HCEC 1CT (cell line): ENCODE results near the gene SEC14L3.

Source experiments
- DNase-seq: peaks from one replicate; pipeline ENCODE4 v3.0.0-alpha.2; 2017

The SEC14L3 gene

GRCh38 chr22:30471616-30472318 is at the start of gene SEC14L3:
Gene SEC14L3 (minus strand): TSS chr22:30472017. CDS start chr22:30471958, 59 bp downstream.
- DNase-seq, result no peak

- DNase-seq, result no peak
Measured at GRCh38 chr22:30519842-30520425, 48.1 kb upstream of the SEC14L3 start.

DNA sequence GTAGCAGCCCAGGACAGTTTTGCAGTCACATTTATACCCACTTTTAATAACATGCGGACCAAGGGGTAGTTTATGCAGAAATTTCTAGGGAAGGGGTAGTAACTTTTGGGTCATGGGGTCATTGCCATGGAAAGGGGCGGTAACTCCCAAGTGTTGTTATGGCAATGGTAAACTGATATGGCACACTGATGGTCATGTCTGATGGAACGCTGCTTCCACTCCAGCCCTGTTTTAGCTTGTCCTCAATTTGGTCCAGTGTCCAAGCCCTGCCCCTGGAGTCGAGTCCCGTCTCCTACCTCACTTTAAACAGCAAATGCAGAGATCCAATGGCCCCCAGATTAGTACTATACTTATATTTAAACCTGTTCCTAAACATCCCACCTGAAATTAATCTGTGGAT is 44.9 kb upstream of the SEC14L3 start:
- DNase-seq, result no peak

- DNase-seq, result no peak
Measured at GRCh38 chr22:30516273-30516672, 44.5 kb upstream of the SEC14L3 start.

GRCh38 chr22:30514252-30514651 is 42.4 kb upstream of the SEC14L3 start:
- no peak for DNase-seq

GRCh38 chr22:30513462-30513861 is 41.6 kb upstream of the SEC14L3 start:
- no peak for DNase-seq

DNA sequence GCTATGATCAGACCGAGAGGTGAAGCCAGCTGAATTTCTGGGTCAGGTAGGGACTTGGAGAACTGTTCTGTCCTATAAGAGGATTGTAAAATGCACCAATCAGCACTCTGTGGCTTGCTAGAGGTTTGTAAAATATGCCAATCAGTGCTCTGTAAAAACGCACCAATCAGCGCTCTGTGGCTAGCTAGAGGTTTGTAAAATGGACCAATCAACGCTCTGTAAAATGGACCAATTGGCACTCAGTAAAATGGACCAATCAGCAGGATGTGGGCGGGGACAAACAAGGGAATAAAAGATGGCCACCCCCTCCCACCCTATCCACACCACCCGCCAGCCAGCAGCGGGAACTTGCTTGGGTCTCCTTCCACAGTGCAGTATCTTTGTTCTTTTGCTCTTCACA is 40.1 kb upstream of the SEC14L3 start:
- no peak for DNase-seq

DNA sequence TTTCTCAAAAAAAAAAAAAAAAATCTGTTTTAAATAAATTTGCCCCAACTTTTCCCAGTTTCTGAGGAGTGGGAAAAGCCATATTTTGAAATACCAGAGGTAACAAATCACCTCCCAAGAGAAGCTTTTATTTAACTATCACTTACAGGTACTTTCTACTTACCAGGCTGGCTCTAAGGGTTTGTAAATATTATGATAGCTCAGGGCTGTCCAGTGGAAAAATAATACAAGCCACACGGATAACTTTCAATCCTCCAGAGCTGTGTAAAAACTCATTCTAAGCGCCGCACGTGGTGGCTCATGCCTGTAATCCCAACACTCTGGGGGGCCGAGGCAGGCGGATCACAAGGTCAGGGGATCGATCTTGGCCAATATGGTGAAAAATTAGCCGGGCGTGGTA is 39.3 kb upstream of the SEC14L3 start:
- DNase-seq, result no peak

- DNase-seq, result no peak
Measured at GRCh38 chr22:30508216-30508615, 36.4 kb upstream of the SEC14L3 start.

DNA sequence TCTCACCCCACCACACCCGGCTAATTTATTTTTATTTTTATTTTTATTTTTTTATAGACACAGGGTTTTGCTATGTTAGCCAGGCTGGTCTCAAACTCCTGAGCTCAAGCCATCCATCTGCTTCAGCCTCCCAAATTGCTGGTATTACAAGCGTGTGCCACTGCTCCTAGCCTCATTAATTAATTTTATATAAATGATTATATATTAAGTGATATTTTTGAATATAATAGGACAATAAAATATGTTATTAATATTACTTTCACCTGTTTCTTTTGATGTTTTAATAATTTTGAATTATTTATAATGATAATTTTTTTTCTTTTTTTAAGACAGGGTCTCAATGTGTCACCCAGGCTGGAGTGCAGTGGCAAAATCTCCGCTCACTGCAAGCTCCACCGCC is 35.9 kb upstream of the SEC14L3 start:
- DNase-seq, result no peak

DNA sequence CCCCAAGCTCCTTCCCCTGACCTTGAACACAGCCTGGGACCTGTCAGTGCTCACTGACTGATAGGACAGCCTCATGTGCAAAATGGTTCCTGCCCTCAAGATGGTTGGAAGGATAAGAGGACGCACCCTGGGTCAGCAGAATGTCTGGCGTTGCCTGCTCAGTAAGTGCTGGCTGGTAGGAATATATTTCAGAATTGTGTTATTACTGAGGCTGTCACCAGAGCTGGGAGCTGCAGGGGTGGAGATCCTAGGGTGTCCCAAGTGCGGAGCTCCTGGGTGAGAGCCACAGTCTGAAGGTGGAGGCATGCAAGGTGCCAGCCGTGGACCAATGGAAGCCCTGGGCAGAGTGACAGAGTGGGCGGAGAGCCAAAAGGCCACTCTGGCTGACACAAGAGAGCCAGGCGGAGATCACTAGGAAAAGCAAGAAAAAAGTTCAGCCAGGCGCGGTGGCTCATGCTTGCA is 34.7 kb upstream of the SEC14L3 start:
- DNase-seq, result no peak

DNA sequence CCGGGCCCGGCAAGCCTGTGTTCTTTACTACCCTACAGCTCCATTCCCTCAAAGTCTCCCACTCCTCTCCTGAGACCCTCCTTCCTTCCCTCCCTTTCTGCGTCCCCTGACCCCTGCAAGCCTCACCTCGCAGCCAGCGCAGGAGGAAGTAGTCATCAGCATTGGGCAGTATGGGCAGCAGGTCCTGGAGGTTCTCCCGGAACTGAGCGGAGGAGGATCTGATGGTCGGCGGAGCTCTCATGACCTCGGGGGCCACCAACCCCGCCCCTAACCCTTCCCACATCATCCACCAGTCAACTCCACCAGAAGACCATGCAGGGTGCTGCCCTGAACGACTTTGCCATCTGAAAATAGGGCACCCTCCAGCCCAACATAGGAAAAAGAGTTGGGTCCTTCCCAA is 31.7 kb upstream of the SEC14L3 start:
- DNase-seq, result no peak

DNA sequence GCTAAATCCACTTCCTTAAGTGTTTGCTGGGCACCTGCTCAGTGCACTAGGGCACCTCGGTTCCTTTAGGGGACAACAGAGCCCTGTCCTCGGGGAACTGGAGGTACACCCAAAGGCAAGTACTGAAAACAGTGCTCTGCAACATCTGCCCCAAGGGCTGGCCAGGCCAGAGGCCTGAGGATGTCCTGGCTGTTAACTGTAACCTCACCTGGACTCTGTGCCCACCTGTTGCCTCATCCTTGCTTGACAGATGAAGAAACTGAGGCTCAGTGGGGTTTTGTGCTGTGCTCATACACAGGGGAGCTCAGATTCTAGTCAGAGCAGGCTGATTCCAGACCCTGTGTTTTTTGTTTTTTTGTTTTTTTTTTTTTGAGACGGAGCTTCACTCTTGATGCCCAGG is 31.1 kb upstream of the SEC14L3 start:
- no peak for DNase-seq

DNA sequence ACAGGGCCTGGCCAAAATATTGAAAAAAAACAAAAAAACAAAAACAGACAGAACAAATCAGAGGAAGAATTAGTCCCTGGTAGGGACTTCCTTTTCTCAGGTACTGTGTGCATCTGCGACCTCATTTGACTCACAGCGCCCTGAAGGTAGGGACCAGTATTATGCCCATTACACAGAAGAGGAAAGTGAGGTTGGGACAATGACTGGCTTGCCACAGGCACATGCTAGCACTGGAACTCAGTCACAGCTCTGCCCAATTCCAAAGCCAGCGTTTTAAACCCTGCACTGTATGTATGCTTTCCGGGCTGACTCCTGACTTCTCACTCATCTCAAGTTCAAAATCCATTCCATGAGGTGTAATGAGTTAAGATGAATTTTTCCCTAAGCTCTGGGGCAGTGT is 30.3 kb upstream of the SEC14L3 start:
- DNase-seq, result no peak

- DNase-seq, result no peak
Measured at GRCh38 chr22:30500628-30501027, 28.8 kb upstream of the SEC14L3 start.

- no peak for DNase-seq
Measured at GRCh38 chr22:30497466-30498150, 25.8 kb upstream of the SEC14L3 start.

DNA sequence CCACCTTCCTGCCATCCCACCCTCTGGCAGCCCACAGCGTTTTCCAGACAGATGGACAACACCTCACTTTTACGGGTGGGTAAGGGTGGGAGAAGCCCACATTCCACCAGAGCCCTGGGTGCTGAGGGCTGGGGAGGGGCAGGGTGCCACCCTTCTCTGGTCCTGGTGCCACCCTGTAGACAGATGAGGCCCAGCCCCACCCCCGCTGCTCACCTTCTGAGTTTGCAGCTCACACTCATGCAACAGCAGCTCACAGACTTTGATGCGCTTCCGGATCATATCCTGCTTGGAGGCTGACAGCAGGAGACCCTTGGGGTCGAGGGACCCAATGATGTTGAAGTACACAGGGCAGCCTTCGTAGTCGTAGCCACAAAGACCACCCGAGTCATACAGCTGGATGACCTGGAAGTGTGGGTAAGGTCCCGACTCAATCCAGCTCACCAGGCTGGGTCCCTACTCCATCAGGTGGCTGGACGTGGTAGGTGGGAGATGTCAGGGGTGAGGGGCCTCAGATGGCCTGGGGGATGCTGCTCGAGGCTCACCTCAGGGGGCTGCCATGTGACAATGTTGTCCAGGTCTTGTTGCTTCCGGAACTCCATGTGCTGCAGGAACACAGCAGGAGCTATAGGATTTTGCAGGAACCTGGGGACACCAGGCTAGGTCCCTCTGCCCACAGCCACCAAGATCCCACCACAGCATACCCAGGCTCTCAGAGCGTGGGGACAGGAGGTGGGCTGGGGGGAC is 23.4 kb upstream of the SEC14L3 start:
- DNase-seq, result no peak

GRCh38 chr22:30492144-30492543 is 20.3 kb upstream of the SEC14L3 start:
- DNase-seq, result no peak

- DNase-seq, result no peak
Measured at GRCh38 chr22:30491381-30491780, 19.6 kb upstream of the SEC14L3 start.

DNA sequence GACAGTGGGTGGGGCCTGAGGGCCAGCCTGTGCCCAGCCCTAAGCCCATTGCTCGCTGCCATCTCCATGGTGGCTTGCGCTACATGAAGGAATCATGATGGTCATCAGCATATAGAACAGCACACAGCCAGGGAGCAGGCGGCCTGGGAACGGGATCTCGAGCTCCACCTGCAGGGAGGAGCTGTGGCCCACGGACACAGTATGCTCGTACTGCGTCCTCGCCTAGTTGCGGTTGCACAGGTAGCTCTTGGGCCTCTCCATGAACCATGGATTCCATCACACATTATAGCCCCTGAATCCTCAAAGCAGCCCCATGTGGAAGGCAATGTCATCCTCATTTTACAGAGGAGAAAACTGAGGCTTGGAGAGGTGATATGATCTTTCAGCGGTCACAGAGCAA is 18.6 kb upstream of the SEC14L3 start:
- DNase-seq, result no peak

DNA sequence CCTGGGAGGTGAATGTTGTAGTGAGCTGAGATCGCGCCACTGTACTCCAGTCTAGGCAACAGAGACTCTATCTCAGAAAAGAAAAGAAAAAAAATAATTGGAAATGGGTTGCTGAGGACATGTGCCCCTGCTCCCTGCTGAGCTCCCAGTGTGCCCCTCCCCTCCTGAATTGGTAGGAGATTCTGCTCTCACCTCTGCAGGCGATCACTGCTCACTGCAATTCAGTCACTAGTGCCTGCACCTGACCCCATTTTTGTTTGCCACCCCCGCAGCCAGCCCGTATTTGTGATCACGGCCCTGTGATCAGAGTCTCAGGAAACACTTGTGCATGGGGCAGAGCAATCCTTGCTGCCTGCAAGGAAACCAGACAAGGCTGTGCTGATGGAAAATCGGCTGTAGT is 16.3 kb upstream of the SEC14L3 start:
- DNase-seq, result no peak

DNA sequence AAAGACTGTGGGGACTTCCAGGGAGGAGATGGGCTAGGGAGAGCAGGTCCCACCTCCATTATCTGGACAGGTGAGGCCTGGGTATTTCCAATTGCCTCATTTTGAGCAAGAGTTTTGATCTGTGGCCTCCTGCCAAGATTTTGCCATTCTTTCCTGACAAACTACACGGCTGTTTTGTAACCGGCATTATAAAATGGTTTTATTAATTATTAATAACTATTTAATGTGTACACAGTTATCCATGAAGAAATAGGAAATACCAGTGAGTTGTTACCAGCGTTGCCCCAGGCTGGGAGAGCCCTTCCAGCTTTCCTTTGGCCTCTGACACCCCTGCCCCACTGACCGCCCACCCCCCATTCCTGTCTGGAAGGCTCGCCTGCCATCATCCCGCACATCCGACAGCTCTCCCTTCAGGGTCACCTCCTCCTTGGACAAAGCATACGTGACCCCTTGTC is 14.9 kb upstream of the SEC14L3 start:
- DNase-seq, result no peak

- DNase-seq, result no peak
Measured at GRCh38 chr22:30486118-30486517, 14.3 kb upstream of the SEC14L3 start.
